HG03378 (cell line): ENCODE data around the gene APH1B.
"Not testable (repeated sequence)": the region's sequence is repeated elsewhere in the genome, so short reads cannot be mapped to it uniquely, and the experiment has no call there.

Experiments
- ATAC-seq: cut with Tn5 transposase; IDR thresholded peaks from one replicate; pipeline ENCODE4 v1.9.1; 2021; ENCODE audit warnings: mild to moderate bottlenecking, moderate library complexity; ENCODE audit not compliant: unreplicated experiment

Gene APH1B

GRCh38 chr15:63294359-63294758 lies 17.0 kb downstream of the APH1B start:
- ATAC-seq: no peak

GRCh38 chr15:63295341-63295740 lies 17.9 kb downstream of the APH1B start:
- ATAC-seq: no peak

DNA sequence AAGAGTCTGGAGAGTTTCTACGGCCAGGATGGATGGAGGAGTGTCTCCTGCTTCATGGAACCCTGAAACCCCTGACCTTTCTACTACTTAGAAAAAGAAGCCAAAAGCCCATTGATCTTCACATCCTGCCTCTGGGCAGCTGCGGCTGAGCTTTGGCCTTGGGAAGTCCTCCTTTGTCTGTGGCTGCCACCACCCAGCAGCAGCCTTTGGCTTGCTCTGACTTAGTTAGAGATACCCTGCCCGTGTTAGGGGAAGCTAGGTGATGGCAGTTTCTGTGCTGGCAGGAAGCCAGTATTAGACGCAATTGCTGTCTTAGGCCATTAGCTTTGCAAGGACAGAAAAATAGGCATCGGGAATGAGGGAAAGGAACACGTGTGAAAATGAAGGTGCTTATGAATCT lies 18.8 kb downstream of the APH1B start:
- no peak for ATAC-seq

- no peak for ATAC-seq
These were observed 22.7 kb downstream of the APH1B start for GRCh38 chr15:63299943-63300575.

GRCh38 chr15:63301088-63301487 lies 23.7 kb downstream of the APH1B start:
- no peak for ATAC-seq

DNA sequence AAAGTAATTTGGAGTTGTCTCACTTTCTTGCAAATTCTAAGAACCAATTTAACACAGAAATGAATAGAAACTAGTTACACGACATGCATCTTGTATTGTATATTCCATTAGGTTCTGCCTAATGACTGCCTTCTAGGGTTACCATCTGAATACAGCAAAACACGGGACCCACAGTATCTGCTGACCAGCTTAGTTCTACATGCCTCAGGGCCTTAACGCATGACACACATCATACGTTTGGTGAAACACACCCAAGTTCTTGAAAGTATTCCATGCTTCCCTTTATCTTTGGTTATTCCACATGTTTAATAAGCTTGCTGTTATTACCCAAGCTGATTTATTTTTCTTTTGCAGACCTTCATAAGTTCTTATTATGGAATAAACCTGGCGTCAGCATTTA lies 27.9 kb downstream of the APH1B start:
- ATAC-seq: no peak

DNA sequence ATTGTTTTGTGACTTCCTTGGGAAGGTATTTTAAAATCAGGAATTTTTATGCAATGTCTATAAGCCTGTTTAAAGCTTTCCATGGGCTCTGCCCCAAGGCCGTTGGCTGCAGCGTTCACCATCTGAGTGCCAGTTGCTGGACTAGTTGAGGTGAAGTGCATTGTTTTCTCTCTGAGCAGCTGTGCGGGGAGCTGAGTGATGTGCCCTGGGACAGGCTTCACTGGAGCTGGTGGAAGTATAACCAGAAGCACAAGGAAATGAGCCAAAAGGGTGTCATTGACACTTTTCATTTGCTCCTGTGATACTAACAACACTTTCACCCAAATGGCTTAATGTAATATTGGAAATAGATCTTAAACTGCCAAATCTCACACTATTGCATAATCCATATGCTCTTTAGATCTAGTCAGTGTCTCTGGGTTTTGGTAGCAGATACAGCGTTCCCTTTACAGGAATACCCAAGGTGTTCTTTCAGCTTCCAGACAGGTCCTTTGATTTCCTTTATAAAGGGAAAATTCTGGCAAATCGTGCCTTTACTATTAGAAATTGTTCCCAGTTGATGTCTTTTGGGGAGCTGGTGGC lies 29.2 kb downstream of the APH1B start:
- ATAC-seq: no peak

- ATAC-seq: no peak
These were observed 31.1 kb downstream of the APH1B start for GRCh38 chr15:63308491-63308890.

DNA sequence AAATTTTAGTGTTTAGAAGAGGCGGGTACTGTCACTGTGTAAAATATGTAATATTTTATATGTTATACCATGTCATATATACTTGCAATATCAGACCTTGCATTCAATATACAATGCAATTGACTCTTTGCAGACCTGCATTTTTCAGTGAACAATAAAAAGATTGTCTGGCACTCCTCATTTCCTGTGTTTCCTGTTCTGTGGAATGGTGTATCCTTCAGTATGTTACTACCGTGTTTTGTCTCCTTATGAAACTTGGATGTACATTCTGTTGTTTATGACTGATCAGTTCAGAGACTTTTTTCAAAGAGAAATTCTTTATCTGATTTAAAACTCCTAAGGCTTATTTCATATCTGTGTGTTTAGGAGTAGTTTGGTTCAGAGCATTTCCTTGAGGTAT lies 31.5 kb downstream of the APH1B start:
- ATAC-seq: no peak

DNA sequence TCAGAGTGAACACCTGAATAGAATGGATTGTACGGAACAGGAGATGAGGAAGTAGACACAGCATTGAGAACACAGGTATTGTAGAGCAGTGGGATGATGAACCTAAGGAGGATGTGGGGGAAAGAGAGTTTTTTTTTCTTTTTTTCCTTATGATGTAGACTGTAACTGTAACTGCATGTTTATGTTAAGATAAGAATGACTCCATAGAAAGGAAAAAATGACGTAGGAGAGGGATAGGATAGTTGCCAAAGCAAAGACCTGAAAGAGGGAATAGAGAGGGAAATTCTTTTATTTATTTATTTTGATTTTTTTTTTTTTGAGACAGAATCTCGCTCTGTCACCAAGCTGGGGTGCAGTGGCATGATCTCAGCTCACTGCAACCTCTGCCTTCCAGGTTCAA lies 33.2 kb downstream of the APH1B start:
- ATAC-seq: no peak

- no peak for ATAC-seq
These were observed 34.9 kb downstream of the APH1B start for GRCh38 chr15:63312286-63312685.

DNA sequence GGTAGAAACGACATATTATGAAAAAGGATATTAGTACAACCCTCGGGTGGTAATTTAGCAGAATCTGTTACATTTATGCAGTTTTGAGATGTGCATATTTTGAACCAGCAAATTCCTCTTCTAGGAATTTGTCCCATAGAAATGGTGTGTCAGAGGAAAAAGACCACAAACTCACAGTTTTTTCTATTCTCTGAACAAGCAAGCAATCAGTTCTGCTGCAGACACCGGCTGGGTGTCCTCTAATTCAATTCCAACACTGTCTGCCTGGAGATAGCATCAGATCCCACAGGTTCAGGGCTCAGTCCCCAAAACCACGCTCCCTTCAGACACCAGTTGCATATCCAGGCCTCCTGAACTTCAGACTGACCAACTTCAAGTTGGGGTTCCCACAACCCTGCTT lies 36.4 kb downstream of the APH1B start:
- ATAC-seq: no peak

DNA sequence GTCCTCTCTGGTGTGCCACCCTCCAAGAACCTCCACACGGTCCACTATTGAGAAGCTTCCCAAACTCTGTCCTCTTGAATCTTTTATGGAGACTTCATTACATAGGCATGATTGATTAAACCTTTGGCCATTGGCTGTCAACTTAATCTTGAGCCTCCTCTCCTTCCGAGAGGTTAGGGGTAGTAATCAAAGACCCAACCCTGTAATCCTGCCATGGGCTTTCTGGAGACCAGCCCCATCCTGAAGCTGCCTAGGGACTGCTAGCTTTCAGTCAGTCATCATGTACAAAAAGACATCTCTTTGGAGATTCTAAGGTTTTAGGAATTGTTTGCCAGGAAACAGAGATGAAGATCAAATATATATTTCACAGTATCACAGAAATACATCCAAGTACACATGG lies 37.0 kb downstream of the APH1B start:
- ATAC-seq: no peak

- ATAC-seq: no peak
These were observed 40.9 kb downstream of the APH1B start for GRCh38 chr15:63318344-63318743.

GRCh38 chr15:63319065-63319464 lies 41.7 kb downstream of the APH1B start:
- no peak for ATAC-seq

- not testable (repeated sequence) for ATAC-seq
These were observed 43.0 kb downstream of the APH1B start for GRCh38 chr15:63320446-63320845.

DNA sequence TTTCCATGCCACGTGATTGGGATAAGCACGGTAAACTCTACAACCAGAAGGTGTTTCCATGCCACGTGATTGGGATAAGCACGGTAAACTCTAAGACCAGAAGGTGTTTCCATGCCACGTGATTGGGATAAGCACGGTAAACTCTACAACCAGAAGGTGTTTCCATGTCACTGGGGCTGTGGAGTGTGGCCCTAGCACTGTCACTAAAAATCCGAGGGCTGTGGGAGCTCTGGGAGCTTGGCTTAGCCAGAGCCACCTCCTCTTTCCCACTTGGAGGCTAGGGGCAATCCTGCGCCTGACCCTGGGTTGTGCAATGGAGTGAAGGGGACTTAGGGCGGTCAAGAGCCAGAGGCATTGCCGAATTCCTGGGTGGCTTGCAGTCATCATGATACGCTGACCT lies 43.6 kb downstream of the APH1B start:
- not testable (repeated sequence) for ATAC-seq

DNA sequence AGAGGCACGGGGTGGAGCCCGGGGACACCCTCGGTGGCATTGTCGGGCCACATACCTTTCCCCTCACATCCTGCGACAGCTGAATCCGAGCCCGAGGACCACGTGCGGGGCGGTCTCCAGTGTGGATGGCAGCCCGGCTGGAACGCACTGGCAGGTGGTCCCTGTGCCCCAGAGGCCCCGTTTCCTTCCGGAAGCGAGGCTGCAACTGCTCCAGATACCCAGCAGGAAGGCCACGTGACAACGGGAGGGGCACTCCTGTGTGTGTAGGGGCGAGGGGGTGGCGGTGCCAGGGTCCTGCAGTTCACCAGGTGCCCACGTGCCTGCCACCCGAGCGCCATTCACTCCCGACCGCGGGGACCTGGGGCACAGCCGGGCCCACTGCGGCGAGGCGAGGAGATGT lies 44.1 kb downstream of the APH1B start:
- ATAC-seq: no peak

DNA sequence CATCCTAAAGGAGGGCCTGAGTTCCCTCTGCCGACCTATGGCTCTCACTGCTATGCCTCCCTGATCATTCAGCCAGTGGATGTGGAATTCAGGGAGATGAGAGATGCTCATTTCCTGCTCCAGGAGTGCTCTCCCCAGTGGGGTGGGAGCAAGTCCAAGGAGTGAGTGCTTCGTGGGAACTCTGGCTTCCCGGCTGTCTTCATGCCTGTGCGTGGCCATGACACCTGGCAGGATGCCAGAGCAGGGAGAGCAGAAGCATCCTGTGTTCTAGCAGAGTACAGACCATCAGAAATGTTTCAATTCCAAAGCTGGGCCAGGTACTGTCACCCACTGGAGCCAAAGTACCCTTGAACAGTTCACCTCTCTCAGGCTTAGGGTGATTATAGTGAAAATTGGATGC lies 45.1 kb downstream of the APH1B start:
- no peak for ATAC-seq

- no peak for ATAC-seq
These were observed 46.6 kb downstream of the APH1B start for GRCh38 chr15:63323798-63324563.

DNA sequence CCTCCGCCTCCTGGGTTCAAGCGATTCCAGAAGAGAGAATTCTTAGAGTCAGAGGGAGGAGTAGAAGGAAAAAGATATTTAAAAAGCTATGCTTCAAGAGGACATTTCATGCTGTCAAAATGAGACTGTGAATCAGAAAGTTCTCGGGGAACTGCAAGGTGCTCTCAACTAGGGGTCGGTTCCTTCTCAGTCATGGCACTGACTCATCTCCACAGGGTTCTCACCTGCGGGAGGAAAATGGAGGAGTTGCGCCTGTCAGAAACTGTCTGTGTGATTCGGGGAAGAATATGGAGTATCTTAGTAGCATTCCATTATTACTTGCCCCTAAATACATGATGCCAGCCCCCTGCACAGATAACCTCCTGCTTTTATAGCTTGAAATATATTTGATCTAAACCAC lies 47.4 kb downstream of the APH1B start:
- no peak for ATAC-seq

DNA sequence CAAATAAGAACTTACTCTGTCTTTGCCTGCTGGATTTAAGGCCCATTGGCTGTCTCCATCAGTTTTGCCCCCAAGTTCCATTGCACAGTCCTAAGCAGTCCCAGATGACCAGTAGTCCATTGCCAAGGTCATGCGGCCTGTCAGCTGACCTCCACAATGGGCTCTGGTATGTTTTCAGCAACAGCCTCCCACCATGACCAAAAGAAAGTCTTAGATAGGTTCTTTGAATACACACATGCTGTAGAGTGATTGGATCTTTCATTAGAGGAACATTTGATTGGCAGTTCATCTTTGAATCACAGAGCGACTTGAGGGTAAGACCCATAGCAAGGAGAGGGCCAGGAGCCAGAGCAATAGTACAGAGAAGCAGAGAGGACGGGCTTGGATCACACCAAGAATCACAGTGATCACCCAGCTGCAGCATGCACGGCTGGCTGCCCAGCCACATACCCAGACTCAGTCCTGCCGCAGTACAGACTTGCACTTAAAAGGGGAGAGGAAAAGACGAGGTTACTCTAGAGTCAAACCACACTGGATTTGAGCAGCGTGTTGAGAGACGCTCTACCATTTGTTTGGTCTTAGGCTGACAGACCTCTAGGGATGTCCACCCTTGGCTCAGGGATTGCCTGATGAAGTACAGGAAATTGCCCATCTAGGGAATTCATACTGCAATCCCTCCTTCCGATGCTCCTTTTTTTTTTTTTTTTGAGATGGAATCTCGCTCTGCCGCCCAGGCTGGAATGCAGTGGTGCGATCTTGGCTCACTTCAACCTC lies 50.4 kb downstream of the APH1B start:
- ATAC-seq: no peak
